DMS53 treated with DMSO at 0.1 percent for 48 hours (cell line): ENCODE data around the gene GSTM3.
A peak's percentile ranks its signal among the peaks of the same experiment; 100 is the strongest.
"Not testable (repeated sequence)": the region's sequence is repeated elsewhere in the genome, so short reads cannot be mapped to it uniquely, and the experiment has no call there.

ENCODE experiments used
- DNase-seq: peaks from one replicate; lab custom pipeline; 2025; ENCODE audit not compliant: unreplicated experiment; lab: John Stamatoyannopoulos, UW

GSTM3 gene

DNA sequence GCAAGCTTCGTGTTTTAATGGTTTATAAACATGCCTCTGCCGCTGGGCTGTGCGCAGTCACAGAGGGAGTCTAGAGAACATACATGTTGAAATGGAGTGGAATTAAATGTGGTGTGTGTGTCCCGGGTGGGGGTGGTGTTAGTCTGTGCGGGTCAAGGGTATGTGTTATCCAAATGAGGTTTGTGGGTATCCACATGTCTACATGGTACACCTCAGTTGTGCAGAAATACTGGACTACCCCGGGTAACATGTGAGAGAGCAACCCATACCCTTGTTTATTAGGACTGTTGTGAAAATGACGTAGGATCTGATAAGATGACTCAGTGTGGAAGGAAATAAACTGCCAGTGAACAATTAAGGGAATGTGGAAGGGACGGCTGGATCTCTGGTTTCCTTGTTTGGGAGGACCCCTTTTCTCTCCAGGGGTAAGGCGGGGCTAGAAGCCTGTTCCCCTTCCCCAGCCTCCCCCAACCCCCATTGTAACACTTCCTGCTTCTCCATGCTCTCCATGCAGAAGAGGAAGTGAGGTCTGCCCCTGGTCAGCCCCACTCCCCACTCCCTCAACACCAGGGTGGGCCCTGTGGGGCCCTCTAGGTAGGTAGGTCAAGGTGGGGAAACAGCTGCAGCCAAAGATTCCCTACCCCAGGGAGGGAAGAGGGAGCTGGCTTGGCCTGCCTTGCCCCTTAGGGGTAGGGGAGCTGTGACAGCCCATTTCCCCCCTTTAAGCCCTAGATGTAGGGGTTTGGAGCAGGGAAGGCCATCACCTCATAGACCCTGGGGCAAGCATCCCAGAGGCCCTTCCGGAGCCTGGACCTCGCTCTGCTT, 22.2 kb upstream of the GSTM3 start:
- DNase-seq = no peak

- DNase-seq = no peak
Observed at GRCh38 chr1:109762039-109762585, 21.3 kb upstream of the GSTM3 start.

GRCh38 chr1:109761227-109762038, 20.6 kb upstream of the GSTM3 start:
- no peak for DNase-seq

DNA sequence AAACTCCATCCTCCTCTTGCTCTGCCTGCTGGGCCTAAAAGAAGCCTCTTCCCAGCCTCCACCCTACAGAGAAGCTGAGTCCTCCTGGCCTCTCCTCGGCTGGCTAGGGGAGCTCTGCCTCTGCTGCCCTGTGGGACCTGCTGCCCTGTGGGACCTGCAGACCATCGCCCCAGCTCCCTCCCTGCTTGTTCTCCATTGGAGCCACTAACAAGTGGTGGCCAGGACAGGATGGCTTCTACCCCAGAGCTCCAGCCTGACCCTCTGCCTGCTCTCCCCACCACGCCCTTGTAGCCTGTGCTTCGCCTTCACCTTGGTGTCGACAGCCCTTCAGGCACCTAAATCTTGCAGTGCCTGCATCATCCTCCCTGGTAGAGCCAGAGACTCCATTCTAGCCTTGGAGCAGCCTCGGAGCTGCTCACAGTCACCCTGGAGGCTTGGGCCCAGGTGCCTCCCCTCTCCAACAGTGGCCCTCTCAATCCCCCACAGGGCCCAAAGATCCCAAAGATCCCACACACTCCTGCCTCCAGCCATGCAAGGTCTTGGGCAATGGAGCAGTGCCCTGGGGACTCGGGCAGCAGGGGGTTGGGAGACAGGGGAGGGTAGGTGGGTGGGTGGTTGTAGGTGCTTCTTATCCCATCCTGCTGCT, 19.9 kb upstream of the GSTM3 start:
- DNase-seq = no peak

DNA sequence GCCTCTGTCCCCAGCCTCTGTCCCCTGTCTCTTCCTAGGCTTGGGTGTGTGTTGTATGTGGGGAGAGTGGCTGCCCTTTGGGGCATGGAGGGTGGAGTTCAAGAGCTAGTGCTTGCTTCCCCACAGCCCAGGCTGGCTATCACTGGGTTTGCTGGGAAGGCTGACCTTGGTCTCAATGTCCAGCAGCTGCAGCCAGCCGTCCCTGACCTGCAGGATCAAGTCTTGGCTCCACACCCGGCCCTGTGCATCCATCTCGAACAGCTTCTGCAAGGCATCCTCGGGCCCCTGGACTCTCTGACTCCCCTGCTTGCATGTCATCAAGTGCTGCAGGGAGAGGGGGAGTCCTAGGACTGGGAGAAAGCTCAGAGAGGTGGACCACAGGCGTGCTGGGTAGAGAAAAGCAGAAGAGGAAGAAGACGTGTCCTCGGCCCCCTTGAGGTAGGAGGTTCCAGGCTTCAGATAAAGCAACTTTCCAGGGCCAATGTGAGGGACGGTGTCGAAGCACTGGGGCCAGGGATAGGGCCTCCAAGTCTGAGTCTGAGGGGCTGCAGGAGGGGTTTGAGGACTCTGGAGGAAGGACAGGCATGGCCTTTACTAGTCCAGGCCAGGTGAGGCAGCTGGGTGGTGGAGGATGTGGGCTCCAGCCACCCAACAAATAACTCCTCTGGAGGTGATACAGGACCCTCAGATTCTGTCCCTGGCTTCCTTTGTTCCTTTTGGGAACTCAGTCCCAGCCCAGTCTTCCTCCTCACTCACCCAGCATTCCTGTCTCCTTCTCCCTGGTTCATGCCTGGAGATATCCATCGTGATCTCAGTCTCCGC, 18.9 kb upstream of the GSTM3 start:
- DNase-seq = no peak

DNA sequence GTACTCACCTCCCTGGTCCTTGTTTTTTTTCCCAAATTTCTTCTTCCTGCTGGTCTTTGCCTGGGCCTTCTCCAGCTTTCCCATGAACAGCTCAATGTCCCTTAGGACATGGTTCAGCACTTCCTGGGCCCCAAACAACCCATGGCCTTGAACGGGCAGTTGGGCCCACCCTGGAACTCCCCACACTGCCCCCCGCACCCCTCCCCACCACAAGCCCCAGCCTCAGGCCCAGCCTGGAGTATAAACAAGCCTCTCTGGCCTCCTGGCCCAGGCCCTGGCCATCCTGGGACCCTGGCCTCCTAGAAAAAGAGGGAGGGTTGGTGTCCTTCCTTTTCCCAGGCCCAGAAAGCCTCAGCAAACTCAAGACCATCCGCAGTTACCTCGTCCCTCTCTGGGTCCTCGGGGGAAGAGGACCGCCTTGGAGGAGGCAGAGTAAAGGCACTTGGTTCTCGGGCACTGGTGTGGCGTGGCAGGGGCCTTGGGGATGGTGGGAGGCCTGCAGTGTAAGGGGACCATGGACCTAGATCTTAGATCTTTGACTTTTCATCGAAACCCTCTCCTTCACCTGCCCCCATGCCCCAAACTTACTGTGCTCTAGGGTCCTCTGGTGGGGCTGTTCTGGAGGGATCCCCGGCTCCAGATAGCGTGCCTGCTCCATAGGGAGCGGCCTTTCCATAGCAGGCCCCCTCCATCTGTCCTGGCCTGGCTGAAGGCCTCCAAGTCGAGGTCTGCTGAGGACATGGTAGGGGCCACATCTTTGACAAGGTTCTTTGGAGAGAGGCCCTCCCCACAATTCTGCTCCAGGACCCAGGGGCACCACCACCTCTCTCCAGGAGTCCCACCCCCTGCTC, 17.3 kb upstream of the GSTM3 start:
- no peak for DNase-seq

DNA sequence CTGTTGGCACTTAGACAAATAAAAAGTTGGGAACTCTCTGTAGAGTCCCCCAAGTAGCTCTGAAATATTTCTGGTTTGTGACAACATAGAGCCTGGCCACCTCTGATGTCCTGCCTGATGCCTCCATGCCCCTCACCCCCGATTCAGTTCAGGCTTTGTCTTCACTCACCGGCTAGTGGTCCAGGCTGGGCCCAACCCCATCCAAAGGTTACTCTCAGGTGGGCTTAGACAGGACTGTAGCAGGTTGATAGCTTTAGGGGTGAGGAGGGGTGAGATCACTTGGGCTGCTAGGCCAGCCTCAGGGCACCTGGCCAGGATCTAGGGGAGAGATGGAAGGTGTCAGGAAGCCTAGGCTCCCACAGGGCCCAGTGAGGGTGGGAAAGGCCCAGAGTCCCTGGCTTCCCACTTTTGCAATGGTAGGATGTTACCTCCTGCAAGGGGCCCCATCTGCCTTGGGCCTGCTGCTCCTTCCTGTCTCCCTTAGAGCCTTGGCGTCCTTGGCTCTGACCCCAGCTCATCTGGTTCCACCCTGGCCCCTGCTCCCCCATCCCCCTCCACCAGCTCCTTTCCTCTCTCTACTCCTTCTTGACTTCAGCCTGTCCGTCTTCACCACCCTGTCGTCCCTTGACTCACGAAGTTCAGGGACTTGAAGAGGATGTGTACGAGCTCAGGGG, 16.1 kb upstream of the GSTM3 start:
- DNase-seq = no peak

DNA sequence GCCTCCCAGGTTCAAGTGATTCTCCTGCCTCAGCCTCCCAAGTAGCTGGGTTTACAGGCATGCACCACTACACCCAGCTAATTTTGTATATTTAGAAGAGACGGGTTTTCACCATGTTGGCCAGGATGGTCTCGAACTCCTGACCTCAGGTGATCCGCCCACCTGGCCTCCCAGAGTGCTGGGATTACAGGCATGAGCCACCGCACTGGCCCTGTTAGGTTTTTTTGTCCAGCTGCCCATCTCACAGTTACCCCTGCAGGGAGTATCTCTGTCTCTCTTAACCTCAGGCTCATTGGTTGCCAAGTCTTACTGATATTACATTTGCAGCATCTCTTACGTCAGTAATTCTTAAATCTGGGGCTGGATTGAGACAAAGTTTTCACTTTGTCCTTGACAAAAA, 15.5 kb upstream of the GSTM3 start:
- DNase-seq = not testable (repeated sequence)

GRCh38 chr1:109754738-109755137, 13.9 kb upstream of the GSTM3 start:
- no peak for DNase-seq

- no peak for DNase-seq
Observed at GRCh38 chr1:109751531-109752260, 10.9 kb upstream of the GSTM3 start.

- no peak for DNase-seq
Observed at GRCh38 chr1:109750920-109751319, 10.1 kb upstream of the GSTM3 start.

DNA sequence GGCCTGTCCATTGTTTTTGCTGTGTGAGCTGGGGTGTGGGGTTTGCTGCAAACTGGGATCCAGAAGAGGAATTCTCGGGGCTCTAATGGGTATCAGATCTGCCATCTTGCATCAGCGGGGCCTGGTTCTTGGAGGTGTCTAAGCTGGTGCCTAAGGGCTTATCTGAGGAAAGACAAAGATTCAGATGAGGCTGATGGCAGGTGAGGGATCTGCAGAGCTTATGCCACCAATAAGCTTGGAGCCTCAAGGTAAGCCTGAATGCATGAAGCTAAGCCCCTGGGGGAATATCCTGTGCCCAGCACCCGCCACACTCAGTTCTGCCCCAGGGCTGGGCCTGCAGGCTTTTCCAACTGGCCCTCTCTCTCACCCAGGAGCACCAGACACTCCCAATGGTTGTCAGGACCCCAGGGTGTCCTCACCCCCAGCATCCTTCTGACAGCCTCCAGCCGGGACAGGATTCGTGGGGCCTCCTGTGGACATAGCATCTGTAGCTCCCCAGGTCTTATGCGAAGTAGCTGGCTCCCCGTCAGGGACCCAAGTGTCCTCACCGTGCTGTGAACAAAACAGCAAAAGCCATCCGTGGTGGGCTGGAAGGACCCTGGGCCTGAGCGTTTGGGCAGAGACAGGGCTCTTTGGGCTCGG, 9.5 kb upstream of the GSTM3 start:
- no peak for DNase-seq

DNA sequence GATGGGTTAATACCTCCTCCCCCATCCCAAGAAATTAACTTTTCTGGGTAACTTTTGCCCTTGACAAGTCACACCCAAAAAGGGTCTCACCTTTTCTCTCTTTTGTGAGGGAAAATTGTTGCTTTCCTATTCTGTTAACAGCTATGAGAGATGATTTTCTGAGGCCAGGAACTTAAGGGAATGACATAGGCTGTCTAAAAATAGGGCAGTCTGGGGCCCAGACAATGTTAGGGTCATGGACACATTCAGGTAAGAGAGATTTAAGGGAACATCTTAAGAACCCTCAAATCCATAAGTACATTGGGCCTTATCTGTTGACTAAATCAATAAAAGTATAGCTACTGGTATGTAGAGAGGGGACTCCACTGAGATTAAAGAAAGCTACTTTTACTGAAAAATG, 8.4 kb upstream of the GSTM3 start:
- DNase-seq = no peak

DNA sequence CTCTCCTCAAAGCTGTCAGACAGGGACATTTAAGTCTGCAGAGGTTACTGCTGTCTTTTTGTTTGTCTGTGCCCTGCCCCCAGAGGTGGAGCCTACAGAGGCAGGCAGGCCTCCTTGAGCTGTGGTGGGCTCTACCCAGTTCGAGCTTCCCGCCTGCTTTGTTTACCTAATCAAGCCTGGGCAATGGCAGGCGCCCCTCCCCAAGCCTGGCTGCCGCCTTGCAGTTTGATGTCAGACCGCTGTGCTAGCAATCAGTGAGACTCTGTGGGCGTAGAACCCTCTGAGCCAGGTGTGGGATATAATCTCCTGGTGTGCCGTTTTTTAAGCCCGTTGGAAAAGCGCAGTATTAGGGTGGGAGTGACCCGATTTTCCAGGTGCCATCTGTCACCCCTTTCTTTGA, 7.5 kb upstream of the GSTM3 start:
- not testable (repeated sequence) for DNase-seq

GRCh38 chr1:109739738-109740614, 862 bp downstream of the GSTM3 start:
- DNase-seq = peak; percentile 45

DNA sequence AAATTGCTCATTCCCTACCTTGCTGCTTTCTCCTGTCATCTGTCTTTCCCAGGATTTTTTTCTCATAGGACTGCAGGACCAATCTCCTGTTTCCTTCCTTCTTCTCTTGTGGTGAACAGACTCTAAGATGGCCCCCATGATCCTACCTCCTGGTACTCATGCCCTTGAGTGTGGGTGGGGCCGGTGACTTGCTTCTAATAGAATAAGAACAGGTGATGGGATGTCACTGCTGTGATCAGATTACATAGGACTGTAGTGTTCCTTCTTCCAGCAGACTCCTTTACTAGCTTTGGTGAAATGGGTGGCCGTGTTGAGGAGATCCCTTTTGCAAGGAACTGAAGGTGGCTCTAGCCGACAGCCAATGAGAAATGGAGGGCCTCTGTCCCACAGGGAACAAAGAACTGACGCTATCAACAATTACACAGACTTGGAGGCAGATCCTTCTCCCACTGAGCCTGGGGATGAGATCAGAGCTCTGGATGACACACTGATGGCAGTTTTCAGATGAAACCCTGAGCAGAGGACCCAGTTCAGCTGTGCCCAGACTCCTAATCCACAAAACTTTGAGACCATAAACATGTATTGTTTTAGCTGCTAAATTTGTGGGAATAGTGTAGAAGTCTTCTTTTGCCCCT, 7.5 kb downstream of the GSTM3 start:
- no peak for DNase-seq
